Right renal cortex interstitium (tissue), 3 donors: ENCODE data around the gene NOP16. TPM values are rescaled to one million over a fixed set of nuclear protein-coding genes. Genes with fewer than 3 reads are reported as not detected.
"Not testable (repeated sequence)": the region's sequence is repeated elsewhere in the genome, so short reads cannot be mapped to it uniquely, and the experiment has no call there.

ENCODE experiments used
- DNase-seq, 3 donors: peaks; one replicate each; pipeline ENCODE4 v3.0.0-alpha.2; 2013; ENCODE audit warnings: low read depth in 3 of 3, low spot score in 2 of 3
- polyA plus RNA-seq, 3 donors: library from polyadenylated mRNA; unstranded; fragments of 120-200 nt; gene quantifications; one replicate each; pipeline ENCODE4 v1.2.1, GENCODE V29; 2013; ENCODE audit not compliant: insufficient read length in 3 of 3

NOP16 gene
- polyA plus RNA-seq, 3 donors: 25.4 to 27.9 (median 27.2) TPM

DNA sequence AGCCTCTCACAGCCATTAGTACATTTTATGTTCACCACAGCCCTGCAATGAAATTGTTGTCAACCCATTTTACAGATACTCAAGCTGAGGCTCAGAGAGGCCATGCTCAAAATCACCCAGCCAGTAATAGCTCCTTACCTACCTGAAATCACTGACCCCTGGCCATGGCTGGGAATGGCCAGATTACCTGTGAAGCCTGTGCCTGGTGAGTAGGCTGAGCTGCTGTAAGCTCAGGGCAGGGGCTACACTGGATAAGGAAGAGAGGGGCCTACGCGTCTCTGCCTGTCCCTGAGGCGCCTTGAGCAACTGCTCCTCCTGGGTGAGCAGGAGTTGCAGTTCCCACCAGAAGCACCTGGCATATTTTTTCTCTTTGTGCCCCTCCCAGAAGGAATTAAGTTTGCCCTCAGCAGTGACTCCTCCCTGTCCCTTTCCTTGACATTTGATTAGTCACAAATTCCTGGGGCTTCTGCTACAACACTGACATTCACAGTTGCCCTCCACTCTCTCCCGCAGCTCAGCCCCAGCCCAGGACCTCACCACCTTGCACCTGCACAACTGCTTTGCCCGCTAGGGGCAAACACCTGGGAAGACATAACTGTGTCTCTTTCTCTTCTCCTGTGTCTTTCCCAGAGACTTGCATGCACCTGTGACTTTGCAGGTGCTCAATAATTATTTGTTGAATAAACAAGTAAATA is 22.2 kb upstream of the NOP16 start:
- DNase-seq: no peak

DNA sequence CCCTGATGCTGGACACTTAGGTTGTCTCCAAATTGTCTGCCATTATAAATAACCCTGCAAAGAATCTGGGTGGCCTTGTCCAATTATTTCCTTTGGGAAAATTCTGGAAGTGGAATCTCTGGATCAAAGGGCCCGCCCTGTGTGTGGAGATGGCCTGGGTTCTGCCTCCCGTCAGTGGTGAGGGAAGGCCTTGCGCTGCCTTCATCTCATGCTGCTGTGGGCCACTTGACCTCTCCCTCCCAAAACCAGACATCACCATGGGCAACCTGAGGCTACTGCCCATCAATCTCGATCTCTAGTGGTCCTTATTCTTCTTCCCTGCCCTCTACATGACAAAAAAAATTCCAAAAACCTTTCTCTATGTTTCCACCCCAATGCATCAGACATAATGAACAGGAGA is 21.4 kb upstream of the NOP16 start:
- no peak for DNase-seq

DNA sequence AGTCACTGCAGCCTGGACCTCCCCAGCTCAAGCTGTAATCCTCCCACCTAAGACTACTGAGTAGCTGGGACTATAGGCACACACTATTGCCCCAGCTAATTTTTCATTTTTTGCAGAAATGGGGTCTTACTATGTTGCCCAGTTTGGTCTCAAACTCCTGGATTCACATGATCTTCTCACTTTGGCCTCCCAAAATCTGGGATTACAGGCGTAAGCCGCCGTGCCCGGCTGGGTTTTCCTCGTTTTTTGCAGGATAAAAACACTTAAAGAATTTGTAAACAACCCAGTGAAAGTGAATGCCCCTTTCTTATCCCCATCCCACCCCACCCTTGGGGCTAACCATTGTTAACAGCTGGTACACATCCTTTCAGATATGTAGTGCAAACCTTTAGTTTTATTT is 20.2 kb upstream of the NOP16 start:
- no peak for DNase-seq

DNA sequence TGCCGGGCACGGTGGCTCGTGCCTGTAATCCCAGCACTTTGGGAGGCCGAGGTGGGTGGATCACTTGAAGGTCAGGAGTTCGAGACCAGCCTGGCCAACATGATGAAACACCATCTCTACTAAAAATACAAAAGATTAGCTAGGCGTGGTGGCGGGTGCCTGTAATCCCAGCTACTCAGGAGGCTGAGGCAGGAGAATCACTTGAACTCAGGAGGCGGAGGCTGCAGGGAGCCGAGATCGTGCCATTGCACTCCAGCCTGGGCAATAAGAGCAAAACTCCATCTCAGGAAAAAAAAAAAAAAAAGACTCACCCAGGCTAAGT is 19.8 kb upstream of the NOP16 start:
- not testable (repeated sequence) for DNase-seq

DNA sequence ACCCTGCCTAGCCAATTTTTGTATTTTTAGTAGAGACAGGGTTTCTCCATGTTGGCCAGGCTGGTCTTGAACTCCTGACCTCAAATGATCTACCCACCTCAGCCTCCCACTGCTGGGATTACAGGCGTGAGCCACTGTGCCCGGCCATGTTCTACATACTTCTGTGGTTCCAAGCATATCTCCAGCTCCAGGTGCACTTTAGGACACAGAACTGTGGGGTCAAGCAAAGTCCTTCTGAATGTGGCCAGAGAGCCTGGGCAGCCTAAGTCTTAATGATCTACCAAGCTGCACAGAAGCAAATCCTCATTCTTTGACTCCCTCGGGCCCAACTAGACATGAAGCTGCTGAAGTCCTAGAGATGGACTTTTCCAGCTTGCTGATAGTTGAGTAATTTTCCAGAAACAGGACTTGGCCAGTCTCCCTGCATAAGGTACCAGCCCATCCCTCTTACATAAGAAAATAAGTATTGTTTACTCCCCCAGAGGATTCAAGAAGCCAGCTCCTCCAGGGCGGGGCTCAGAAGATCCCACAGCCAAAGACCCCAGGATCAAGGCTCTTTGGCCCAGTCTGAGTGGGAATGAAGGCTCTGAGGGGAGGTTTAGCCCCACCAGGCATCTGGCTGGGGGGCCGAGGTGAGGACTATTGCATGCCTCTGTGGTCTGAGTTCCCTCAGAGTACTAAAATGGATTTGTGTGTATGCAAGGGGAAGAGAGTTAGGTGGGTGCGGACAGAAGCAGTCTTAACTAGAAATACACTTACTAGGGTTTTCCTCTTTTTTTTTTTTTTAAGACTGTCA is 19.3 kb upstream of the NOP16 start:
- DNase-seq: no peak

DNA sequence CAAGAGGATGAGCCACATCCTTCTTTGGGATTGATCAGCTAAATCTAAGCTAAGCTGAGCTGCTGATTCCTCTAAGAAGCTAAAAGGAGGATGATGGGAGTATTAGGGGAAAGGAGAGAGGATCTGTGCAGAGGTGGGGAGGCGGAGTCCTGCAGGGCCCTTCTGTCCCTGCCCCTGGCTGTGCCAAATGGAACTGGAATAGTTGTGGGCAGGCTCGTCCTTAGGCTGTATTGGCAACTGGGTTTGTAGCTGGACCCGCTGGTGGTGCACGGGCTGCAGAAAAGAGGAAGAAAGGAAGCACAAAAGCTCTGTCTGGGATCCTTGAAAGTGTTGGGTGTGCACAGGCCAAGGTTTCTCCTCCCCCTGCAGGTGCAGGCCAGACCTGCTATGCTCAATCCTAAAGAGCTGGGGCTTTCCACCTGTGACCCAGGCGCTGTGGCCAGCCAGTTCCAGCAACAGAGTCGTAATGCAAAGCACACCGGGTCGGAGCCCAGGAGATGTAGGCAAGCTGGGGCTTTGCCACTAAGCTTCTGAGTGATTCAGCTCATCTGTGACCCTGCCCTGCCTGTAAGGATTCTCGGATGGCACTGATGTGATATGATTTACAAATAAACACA is 18.1 kb upstream of the NOP16 start:
- DNase-seq: no peak

DNA sequence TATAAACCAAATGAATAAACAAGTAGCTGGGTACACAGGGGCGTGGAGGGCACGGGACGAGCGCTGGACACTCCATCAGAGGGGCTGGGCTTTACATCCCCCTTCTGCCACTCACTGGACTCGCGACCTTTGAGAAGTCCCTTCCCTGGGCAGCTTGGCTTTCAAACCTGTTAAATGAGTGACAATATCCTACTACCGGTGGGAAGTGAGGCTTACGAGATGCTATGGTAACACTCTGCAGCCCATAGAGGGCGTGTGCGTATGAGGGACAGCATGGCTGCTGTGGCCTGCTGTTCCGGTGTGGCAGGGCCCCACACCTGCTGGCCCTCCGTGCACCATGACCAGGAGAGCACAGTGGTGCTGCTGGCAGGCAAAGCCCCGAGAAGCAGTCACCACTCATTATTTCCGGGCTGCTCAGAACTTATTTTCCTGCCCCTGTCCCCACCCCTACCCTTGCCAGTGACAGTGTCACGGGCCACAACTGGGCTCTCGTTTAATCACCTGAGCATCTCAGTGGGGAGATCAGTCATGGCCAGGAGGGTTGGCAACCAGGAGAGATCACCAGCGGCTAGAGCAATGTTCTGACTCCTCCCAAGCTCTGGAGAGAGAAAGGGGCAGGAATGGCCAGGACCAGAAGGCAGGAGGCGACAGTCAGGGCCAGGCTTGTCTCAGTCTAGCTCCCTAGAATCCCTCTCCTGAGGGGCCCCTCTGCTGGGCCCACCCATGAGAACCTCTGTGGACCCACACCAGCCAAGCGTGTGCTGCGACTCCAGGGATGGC is 17.4 kb upstream of the NOP16 start:
- DNase-seq: no peak

DNA sequence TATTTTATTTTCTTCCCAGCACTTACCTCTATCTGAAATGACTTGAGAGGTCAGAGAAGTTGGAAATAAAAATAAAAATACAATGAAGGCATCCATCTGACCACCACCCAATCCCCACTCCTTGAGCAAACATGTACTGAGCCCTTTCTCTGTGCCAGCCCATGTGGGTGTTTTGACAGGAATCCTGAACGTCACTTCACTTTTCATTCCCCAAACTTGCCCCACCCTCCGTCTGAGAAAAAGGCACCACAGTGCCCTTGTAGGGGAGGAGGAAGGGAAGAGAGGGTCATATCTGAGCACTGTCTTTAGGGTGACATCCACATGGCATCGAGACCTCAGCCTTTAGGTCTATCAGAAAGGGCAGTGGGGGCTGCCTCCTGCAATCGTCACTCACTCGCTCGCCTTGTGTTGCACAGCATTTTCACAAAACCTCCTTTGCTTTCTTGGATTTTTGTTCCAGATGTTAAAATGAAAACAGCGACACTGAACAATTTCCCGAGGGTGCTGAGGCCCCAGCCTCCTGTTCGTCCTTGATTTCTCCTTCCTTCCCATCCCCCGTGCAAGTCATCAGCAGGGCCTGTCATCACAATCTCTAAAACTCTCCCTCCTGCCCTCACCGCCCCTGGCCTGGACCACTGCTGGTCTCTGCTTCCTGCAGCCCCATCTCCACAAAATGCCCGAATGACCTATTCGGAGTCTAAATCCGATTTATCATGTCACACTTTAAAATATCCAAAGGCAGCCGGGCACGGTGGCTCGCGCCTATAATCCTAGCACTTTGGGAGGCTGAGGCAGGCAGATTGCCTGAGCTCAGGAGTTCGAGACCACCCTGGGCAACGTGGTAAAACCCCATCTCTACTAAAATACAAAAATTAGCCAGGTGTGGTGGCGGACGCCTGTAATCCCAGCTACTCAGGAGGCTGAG is 13.1 kb upstream of the NOP16 start:
- DNase-seq: no peak

DNA sequence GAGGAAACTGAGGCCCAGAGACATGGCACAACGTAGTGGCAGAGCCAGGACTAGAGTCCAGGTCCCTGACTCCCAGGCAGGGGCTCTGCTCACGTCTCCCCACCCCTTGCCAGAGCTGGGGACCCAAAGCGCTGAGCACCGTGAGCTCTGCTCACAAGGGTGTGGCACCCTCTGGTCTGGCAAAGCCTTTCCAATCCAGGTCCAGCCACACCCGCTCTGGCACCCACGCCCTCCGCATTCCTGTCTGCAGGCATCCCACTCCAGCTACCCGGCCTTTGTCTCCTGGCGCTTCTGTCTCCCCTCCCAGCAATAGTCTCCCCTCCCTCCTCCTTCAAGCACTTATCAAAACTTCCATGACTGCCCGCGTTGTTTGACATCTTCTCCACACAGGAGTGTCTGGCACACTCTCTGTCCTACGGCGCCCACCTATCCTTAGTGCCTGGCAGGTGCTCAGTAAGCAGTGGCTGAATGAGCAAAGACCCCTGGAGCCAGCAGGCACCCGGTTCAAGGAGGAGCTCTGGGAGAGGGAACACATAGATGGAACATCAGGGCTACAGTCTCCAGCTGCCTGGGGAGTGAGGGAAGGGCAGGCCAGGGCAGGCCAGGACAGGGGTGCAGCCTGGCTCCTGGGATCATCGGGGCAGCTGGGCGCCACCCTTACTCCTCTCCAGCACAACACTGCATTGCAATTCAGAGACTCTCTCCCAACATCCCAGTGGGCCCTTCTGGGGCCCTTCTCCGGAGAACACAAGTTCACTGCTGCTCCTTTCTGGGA is 12.2 kb upstream of the NOP16 start:
- DNase-seq: no peak

DNA sequence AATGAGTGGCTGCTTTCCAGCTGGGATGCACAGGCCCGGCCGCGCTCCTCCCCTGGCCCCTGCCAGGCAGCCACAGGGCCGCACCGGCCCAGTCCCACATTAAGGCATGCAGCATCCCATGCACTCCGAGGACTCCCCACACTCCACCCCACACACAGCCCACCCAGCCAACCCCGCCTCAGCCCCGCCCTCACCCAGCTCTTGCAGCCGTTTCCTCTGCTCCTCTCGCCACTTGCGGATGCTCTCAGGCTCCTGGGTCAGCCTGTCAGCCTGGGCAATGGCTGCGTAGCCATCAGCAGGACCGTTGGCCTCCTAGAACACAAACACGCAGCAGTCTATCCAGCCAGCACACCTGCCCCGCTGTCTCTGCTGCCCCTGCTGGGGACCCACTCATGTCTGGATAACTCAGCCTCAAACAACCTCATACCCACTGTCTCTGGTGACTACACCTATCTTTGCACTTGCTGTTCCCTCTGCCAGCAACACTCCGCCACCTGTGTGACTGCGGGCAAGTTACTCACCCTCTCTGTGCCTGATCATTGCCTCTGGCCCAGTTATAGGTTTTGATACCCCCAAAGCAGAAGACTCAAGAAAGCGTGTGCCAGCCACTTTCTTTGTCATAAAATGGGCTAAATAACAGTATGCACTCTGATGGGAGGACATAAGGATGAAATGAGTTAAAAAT is 9.5 kb upstream of the NOP16 start:
- no peak for DNase-seq

DNA sequence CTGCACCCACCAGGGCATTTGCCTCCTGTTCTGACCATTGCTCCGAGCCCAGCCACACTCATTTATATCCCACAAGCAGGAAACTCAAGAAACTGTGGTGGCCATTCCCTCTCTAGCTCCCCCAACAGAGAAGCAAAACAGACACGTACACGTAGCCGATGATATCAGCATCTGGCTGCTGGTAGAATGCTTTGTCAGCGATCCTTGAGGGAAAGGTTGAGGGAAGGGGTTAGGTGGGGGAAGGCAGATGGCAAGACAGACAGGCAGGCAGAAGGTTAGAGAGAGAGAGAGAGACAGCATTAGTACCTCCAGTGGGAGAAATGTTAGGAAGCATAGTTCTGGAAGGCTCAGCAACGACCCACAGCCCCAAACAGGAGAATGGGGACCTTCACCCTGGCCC is 7.9 kb upstream of the NOP16 start:
- DNase-seq: no peak

DNA sequence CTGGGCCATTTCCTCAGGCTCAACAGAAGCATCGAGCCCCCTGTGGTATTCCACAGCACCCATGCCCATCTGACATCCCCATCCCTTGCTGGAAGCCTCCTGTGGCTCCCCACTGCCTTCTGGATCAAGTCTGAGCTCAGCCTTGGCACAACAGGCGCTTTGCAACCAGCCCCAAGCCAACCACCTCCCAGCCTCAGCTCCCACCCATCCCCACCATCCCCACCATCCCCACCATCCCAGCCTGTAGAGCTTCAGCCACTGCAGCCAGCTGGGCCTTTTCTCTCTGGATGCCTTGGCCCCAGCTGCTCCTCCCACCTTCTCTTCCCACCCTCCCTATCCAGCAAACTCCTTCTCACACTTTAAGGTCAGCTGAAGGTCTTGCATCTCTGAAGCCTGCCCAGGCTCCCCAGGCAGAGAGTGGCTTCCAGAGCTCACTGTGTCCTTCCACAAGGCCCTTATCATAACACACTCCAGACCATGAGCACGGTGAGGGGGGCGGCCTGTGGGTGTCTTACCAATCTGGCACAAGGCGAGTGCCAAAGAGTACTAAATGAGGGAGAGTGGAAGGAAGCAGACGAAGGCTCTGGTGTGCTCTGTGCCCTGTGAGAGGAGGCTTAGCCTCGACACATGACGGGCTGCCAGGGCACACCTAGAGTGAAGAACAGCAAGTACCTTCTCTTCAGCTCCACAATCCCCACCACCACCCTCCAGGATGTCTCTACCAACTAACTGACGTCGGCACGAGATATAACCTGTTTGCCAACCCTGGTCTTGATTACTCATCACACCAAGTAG is 6.7 kb upstream of the NOP16 start:
- DNase-seq: no peak

DNA sequence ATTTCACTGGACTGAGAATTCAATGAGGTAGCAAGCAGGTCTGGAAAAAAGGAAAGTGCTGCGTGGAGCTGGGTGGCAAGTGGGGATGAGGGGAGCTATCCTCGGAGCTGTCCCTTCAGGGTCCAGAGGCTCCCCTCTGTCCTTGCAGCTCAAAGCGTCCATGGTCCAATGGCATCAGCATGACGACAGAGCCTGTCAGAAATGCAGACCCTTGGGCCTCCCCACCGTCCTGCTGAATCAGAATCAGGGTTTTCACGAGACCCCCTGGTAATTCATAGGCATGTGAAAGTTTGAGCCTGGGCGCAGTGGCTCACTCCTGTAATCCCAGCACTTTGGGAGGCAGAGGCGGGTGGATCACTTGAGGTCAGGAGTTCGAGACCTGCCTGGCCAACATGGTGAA is 5.7 kb upstream of the NOP16 start:
- DNase-seq: no peak

DNA sequence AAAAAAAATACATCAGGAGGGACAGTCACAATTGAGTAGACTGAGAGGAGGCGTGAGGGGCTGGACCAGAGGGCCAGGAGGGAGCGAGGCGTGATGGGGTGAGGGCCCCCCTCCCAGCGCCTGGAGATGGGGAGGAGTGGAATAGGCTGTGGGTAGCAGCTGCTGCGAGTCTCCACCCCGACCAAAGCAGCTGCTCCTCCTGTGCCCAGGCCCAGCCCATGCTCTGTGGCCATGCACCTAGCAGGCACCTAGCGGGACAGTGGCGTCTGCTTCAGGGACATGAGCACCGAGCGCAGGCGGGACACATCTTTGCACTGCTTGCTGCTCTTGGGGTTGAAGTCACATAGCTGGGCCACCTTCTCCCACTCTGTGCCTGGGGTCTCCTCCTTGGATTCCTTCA is 4.1 kb upstream of the NOP16 start:
- DNase-seq: no peak

DNA sequence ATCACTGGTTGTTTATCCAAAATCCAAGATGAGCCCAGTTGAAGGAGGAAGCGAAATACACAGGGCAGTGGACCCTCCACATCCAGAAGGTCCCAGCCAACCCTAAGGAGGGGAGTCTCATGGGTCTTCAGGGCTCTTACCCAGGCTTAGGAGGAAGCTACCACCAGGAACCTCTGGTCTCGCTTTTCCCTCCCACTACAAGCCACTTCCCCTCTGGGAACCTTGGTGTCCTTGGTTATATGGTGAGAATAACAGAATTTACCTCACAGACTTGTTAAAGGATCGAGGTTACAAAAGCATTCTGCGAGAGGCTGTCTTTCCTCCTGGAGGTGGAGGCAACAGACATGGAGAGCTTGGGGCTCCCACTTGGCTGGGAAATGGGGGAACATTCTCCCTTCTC is 3.6 kb upstream of the NOP16 start:
- no peak for DNase-seq

DNA sequence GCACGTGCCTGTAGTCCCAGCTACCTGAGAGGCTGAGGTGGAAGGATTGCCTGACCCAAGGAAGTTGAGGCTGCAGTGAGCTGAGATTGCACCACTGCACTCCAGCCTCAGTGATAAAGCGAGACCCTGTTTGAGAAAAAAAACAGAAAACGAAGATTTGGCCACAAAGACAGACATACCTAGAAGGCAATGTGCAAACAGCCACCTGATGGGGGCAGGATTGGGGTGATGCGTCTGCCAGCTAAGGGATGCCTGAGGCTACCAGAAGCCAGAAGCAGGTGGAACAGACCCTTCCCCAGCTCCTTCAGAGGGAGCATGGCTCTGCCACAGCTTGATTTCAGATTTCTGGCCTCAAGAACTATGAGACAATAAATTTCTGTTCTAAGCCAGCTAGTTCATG is 3.1 kb upstream of the NOP16 start:
- DNase-seq: no peak

DNA sequence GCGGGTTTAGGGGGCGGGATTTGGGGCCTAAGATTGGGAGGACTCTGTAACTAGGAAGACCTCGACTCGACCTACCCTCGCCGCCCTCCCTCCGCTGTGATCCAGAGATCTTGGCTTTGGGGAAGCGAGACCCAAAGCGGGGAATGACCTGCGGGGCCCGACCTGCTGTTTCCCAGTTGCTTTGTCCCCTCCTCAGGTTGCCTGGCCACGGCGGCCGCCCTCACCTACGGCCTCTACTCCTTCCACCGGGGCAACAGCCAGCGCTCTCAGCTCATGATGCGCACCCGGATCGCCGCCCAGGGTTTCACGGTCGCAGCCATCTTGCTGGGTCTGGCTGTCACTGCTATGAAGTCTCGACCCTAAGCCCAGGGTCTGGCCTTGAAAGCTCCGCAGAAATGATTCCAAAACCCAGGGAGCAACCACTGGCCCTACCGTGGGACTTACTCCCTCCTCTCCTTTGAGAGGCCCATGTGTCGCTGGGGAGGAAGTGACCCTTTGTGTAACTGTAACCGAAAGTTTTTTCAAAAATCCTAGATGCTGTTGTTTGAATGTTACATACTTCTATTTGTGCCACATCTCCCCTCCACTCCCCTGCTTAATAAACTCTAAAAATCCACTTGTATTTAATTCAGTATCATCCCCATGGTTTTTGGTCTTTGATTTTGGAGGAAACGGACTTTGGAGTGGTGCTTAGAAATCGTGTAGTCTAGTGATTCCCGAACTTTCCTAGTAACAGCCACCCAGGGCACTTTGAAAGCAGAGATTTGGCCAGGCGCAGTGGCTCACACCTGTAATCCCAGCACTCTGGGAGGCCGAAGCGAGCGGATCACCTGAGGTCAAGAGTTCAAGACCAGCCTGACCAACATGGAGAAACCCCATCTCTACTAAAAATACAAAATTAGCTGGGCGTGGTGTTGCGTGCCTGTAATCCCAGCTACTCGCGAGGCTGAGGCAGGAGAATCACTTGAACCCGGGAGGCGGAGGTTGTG is 1.0 kb upstream of the NOP16 start:
- DNase-seq: peak in 1 of 3 donors; percentile 40
